GM12878 (cell line): ENCODE data around the gene DAAM1.

ENCODE experiments used
- CEBPB ChIP-seq, 2 experiments: fragments of 150-350 bp in 1 of 2; IDR thresholded peaks; 2 replicates each; pipeline ENCODE4 v1.6.1; 2012 to 2014; ENCODE audit warnings: low read depth in 2 of 2, low read length in 2 of 2, borderline replicate concordance in 1 of 2, inconsistent platforms in 1 of 2
- CREB1 ChIP-seq: IDR thresholded peaks from 2 replicates; pipeline ENCODE4 v1.6.1; 2012; ENCODE audit warnings: low read depth, mild to moderate bottlenecking, inconsistent platforms
- PML ChIP-seq: IDR thresholded peaks from 2 replicates; pipeline ENCODE4 v1.6.1; 2012; ENCODE audit warnings: low read length, inconsistent platforms
- RAD21 ChIP-seq: IDR thresholded peaks from 2 replicates; pipeline ENCODE4 v1.6.1; 2011; ENCODE audit warnings: mild to moderate bottlenecking, low read depth, low read length, moderate library complexity; ENCODE audit not compliant: insufficient read depth
- SPI1 ChIP-seq: IDR thresholded peaks from 2 replicates; pipeline ENCODE4 v1.6.1; 2011; ENCODE audit warnings: low read depth, mild to moderate bottlenecking, low read length, moderate library complexity, borderline replicate concordance; ENCODE audit not compliant: insufficient read depth
- TAF1 ChIP-seq: IDR thresholded peaks from 2 replicates; pipeline ENCODE4 v1.6.1; 2011; ENCODE audit warnings: mild to moderate bottlenecking, low read depth, low read length, borderline replicate concordance

DNA sequence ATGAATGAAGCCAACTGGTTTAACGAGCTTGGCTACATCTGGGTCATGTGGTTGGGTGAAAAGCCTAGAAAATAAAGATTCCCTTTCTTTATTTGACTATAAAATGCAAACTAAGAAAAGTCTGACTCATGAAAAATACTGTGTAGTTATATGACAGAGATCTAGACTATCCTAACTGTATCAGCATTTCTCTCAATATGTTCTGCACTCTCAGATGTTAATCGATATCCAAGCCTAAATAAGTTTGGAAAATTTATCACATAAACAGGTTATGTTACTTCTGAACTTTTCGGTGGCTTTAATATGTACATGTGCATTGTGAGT lies 133.1 kb downstream of the DAAM1 start:
- no peak for TF ChIP-seq TAF1
- no peak for TF ChIP-seq RAD21
- no peak for TF ChIP-seq PML
- TF ChIP-seq SPI1: no peak
- TF ChIP-seq CEBPB (IDR thresholded peaks at IDR 0.05; ENCODE audit: borderline replicate concordance in 1 of 2, low read depth in 2 of 2, low read length in 2 of 2): no peak
- TF ChIP-seq CREB1: no peak
